NCI-H748 (cell line): Measurements from ENCODE around the gene MDM2.

Source experiments
- DNase-seq: peaks from one replicate; lab custom pipeline; 2025; ENCODE audit not compliant: unreplicated experiment; lab: John Stamatoyannopoulos, UW

MDM2 gene

DNA sequence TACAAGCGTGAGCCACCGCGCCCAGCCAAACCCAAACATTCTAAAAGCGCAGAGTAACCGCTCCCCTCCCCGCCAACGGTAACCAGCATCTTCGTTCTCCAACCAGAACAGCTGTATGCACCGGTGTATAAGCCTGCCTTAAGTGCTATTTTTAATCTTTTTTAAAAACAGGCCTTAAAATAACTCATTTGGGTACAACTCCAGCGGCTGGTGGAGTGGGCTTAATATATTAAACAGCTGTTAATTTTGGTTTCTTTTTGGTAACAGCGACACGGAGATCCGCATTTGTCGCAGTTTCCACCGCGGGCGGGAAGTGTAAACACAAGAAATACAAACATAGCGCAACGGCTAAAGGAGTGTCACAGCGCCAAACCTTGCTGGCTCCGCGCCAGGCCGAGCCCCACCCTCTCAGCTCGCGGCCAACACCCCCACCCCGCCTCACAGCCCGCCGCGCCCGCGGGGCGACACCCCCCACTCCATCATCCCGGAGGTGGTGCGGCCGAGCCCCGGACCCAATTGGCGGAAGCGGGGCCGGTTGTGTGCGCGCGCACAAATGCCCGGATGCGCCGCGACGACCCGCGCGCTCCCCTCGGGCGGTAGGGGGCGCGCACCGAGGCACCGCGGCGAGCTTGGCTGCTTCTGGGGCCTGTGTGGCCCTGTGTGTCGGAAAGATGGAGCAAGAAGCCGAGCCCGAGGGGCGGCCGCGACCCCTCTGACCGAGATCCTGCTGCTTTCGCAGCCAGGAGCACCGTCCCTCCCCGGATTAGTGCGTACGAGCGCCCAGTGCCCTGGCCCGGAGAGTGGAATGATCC is at the start of gene MDM2:
Gene MDM2 (plus strand): TSS at position 602 of the 812 bp plus-strand sequence. CDS start 301 bp downstream, outside the sequence.
- peak; percentile 98 for DNase-seq

DNA sequence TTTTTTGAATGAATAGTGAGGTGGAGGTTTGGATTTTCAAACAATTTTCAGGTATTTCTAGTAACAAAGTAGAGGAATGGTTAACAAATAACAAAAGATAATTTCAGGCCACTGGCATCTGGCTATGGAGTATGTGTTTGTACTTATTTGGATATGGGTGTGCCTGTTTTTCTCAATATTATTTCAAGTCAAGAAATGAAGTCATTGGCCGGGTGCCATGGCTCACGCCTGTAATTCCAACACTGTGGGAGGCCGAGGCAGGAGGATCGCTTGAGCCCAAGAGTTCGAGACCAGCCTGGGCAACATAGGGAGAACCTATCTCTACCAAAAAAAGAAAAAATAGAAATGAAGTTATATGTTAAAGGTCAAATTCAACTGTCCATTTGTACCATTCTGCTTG is 48.1 kb upstream of the MDM2 start:
- DNase-seq: no peak

DNA sequence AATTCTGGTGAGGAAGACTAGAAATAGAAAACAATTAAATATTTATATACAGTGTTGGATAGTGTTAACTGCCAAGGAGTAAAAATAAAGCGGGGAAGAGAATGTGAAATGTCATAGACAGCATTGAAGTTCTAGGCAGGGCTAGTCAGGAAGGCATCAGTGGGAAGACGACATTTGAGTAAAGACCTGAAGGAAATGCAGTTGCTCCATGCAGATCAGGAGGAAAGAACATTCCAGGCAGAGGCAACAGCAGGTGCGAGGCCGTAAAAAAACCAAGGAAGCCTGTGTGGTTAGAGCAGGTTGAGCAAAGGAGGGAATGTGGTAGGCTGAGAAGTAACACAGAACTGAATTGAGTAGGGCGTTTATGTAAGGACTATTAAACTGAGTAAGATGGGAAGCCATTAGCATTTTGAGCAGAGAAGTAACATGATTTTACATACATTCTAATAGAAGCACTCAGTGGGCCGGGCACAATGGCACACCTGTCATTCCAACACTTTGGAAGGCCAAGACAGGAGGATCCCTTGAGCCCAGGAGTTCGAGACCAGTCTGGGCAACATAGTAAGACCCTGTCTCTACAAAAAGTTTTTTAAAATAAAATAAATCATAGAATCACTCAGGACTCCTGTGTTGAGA is 47.1 kb upstream of the MDM2 start:
- no peak for DNase-seq

DNA sequence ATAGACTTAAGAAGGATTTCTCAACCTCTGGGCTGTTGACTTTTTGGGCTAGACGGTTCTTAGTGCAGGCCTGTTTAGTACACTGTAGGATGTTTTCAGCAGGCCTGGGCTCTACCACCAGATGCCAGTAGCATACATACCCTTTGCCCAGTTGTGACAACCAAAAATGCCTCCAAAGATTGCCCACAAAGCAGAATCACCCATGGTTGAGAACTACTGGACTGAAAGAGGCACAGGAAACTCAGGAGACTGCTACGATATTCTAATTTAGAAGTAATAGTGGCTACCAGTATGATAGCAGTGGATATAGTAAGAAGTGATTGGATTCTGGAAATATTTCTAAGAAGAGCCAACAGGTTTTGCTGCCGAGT is 46.5 kb upstream of the MDM2 start:
- no peak for DNase-seq

DNA sequence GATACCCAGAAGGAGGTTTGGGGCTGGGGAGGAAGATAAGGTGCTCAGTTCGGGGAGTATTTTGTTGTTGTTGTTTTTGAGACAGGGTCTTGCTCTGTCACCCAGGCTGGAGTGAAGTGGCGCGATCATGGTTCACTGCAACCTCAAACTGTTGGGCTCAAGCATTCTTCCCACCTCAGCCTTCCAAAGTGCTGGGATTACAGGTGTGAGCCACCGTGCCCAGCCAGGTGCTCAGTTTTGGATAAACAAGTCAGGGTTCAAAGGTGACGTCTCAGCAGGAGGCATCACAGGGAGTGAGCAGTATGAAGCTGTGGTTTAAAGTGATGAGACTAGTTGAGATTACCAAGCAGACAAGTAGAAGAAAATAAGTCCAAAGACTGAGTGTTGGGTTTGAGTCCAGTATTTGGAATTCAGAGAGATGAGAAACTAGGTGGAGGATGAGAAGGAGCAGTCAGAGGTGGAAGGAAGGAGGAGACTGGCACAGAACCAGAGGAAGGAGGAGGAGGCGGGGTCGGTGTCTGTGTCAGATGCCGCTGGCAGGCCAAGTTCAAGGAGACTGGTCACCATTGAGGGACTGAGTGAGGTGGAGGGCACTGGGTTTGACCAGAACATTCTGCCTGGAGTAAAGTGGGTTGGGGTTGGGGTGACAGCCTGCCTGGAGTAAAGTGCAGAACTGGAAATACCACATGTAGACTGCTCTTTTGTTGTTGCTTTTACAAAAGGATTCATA is 45.9 kb upstream of the MDM2 start:
- DNase-seq: no peak

DNA sequence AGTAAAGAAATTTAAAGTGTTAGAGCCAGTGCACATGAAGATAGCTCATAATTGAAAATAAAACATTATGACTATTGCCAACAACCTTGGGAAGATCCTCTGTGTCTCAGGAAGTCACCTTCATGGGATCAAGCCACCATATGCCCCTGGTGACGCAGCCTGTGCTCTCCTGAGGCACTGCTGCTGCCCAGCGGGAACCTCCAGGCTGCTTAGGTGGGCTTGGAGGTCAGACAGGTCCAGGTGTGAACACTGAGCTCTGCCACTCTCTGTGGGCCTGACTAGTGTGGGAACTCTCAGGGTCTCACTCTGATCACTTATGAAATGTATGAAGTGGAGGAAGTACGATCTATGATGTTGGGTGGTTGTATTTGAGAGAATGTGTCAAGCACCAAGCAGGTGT is 45.3 kb upstream of the MDM2 start:
- DNase-seq: no peak

DNA sequence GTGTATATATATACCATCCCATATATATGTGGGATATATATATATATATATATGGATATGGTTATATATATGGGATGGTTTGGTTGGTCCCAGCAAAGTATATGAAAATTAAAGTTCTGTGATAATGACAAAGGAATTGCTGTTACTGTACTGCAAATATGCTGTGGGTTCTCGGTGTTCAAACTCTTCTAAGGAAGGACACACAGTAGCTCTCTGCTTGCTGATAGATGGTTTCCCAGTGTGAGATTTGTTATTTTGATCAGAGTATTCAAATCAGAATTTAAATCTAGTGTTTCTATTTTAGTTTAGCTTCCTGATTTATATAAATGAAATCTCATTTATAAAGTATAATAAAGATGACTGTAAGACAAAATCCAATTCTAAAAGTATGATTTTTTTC is 42.3 kb upstream of the MDM2 start:
- DNase-seq: no peak

DNA sequence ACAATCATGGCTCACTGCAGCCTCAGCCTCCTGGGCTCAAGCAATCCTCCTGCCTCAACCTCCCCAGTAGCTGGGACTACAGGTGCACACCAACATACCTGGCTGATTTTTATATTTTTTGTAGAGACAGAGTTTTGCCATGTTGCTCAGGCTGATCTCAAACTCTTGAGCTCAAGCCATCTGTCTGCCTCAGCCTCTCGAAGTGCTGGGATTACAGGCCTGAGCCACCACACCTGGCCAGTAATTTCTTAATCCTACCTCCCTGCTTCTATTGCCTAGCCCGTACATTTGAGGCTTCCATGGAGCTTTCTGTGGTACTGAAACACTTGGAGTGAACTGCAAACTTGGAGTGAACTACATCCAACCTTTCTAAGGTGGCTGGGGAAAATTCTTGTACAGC is 41.3 kb upstream of the MDM2 start:
- DNase-seq: no peak

DNA sequence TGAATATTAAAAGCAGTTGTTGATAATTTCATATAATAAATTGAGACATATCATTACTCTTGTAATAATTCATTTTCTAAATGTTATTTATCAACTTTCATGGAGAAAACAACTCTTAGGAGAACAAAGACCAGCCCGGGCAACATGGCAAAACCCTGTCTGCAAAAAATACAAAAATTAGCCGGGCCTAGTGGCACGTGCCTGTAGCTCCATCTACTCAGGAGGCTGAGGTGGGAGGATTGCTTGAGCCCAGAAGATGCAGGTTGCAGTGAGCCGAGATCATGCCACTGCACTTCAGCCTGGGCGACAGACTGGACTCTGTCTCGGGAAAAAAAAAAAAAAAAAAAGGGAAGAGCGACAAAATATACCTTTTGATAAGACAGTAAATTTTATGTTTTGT is 40.8 kb upstream of the MDM2 start:
- DNase-seq: no peak

DNA sequence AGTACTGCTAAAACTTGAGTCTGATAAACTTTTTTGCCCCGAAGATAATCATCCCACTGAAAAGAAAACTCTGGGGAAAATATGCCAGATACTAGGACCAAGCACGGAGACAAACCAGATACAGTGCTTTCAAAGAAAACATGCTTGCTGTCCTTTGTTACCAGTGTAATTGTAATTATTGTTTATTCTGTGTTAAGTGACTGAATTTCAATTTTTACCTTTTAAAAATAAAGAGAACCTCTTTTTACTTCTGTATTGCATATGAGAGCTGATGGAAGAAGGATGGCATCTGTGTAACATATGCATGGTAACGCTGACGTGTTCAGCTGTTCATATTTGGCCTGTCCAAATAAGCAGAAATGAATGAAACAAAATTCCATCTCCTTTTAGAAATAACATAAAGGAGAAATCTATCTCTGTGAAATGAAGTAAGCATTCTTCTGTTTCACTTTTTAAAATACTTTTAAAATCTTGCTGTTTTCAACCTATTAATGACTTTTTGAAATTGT is 39.5 kb upstream of the MDM2 start:
- DNase-seq: no peak

DNA sequence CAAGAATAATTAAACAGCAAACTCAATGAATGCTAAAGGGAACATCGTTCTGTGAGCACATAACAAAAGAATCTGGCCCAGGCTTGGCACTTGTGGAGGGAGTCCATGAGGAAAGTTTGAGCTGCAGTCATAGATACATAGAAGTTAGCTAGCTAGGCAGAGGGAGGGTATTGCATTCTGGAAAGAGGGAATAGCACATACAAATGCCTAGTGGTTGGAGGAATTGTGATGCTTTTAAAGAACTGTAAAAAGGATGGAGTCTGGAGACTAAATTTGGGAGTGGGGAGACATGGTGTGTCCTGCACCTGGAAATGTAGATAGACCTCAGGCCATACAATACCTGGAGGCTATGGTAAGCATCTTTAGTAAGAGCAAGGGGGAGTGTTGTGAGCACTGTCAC is 38.0 kb upstream of the MDM2 start:
- no peak for DNase-seq

DNA sequence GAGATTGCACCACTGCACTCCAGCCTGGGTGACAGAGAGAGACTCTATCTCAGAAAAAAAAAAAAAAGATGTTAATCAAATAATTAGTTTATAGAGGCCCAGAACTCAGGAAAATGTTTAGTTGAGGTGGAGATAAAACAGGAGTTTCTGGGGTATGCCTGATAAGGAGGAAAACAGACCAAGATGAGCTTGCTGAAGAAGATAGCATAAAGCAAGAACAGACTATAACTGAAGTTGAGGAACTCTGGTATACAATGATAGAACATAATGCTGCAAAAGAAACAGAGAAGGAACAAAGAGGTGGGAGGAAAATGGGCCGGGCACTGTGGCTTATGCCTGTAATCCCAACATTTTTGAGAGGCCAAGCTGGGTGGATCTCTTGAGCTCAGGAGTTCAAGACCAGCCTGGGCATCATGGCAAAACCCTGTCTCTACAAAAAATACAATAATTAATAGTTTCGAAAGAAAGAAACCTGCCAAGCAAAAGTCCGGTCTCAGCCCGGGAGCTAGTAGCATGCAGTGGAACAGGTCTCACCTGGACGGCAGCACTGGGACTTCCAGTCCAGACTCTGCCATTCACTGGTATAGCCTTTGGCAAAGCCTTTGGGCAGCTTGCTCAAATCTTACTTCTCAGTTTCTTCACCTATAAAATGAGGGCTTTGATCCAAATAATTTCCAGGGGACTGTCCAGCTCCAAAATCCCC is 36.6 kb upstream of the MDM2 start:
- DNase-seq: no peak

DNA sequence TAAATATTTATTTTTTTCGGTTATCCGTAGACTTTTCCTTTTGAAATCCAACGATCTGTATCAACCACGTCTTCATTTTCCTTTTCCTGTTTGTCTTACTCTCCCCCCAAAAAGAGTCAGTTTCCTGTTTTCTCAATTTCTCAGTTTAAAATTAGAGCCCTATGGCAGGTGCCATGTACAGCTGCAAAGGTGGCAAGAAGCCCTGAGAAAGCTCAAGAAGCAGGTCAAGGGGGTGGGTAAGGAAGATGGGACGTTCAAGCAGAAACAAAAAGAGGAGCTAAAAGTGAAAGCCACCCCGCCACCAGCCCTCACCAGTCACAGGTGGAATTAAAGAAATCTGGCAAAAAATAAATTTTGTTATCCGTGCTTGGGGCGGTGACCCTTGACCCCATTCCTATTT is 35.3 kb upstream of the MDM2 start:
- DNase-seq: no peak

DNA sequence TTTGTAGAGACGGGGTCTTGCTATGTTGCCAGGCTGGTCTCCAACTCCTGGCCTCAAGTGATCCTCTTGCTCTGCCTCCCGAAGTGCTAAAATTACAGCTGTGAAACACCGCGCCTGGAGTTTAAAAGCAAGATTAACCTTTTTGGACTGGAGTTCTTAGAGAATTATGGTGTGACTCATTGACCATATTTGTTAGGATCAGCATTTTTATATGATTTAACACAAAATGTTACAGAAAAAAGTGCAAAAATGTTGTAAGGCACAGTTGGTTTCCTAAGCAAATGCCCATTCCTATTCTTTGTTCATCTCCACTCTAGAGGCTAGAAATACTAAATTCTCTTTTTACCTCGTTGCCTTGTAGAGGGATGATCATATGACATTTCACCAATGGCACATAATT is 34.4 kb upstream of the MDM2 start:
- DNase-seq: no peak

DNA sequence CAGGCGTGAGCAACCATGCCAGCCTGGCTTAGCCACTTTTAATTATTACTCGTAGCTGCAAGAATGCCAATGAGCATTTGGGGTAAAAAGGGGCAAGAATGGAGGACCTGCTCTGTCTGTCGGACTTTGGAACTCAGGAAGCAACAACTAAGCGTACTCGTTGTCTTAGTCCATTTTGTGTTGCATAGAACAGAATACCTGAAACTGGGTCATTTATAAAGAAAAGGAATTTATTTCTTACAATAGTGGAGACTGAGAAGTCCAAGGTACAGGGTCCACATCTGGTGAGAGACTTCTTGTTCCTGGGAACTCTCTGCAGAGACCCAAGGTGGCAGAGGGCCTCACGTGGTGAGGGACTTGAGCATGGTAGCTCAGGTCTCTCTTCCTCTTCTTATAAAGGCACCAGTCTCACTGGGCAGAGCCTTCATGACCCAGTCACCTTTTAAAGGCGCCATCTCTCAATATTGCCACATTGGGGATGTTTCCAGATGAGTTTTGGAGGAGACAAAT is 32.8 kb upstream of the MDM2 start:
- no peak for DNase-seq

DNA sequence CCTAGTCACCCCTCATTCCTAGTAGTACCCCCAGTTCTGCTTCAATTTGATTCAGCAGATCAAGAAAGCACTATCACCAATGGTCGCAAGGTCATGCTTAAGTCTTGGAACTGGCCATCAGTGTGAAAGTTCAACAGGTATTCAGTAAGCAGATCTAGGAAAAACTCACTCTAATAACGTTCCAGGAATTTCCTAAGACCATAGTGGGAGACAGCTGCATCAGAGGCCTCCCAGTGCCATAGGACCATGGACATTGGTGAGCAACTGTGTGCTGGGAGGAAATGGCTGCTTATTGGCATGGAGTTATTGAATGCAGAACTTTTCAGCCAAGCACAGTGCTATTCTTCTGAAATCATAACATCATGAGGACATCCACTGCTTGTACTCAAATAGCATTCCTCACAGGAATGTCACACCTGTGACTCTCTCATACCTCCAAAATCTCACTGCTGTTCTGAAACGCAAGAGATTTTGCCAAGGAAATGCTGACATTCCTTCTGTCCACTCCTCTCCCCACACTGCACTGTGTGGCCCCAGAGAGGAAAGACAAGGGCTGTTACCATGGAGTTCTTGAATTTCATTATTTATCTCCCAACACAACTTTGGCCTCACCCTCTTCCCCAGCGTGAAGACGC is 30.9 kb upstream of the MDM2 start:
- no peak for DNase-seq

DNA sequence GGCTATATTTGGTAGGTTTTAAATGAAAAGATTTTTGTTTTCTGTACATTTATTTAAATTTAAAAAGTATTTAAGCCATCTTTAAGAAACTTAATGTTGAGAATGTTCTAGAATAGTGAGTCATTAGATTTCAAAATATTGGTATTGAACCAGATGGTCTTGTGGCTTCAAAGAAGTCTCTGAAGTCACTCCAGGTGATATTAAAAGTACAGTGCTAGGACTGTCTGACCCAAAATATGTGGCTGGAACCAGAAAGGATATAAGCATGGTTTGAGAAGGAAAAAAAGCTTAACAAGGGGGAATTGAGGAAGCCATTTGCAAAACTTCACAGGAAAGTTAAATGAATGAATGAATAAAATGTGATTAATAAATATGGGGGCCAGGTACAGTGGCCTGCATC is 28.7 kb upstream of the MDM2 start:
- no peak for DNase-seq

DNA sequence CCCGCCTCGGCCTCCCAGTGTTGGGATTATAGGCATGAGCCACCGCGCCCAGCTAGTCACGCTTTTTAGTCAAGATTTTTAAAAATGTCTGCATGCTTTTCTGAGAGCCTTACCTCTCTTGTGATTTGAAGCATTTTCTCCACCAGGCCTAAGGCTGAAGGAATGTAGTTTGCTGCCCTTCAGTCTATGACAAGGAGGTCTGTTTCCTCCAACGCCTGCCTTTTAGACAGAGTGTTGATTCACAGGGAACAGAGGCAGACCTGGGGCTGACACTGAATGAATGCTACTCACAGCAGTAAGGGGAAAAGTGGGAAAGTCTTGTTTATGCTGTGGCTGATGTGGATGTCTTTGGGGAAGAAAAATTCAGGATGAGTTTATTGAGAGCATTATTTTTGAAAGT is 27.2 kb upstream of the MDM2 start:
- DNase-seq: no peak

DNA sequence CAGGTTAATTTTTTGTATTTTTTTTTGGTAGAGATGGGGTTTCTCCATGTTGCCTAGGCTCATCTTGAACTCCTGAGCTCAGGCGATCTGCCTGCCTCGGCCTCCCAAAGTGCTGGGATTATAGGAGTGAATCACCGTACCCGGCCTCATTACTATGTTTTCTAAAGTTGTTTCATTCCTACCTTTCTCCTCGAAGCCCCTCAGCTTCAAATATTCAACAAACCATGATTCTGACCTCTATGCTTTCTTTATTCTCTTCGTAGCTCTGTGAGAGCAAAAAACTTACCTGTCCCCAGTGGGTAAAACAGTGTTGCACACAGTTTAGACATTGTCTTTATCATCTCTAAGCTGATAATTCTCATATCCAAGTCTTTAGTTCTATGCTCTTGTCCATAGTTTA is 26.2 kb upstream of the MDM2 start:
- DNase-seq: no peak

DNA sequence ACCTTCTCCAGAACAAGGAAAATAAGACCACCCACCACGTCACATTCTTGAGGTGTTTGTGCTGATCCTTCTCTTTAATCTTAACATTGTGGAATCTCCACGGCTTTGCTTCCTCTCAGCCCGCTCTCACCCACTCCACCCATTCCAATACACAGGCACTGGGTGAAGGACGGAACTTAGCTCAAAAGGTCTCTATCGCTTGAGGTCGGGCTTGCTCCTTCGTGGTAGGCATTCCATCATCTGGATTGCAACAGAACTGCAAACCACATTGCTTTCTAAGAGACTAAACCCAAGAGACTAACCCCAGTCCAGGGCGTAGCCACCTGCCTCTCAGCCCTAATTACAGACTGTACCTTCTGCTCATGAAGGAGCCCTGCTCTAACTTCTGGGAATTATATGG is 24.0 kb upstream of the MDM2 start:
- no peak for DNase-seq

DNA sequence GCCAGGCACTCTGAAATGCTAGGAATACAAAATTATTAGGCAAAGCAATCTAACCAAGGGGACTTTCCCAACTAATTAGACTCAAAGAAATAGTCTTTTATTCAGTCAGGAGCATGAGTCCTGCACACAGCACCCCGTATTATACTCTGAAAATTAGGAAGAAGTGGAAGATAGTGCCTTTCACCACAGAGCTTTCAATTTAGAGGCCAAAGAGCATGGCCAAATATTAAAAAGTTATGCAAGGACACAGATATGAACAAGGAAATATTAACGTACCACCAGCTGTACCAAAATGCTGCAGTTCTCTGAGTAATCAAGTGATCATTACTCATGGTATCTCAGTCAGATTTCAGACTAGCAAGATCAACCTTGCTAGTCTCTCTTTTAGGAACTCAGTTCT is 22.6 kb upstream of the MDM2 start:
- DNase-seq: no peak
